GM20000 (cell line): Measurements from ENCODE around the gene TUFM.
"Not testable (repeated sequence)": the region's sequence is repeated elsewhere in the genome, so short reads cannot be mapped to it uniquely, and the experiment has no call there.

Experiments
- DNase-seq: peaks from one replicate; pipeline ENCODE4 v3.0.0; 2012; ENCODE audit warnings: low spot score
- CTCF ChIP-seq: IDR thresholded peaks from 2 replicates; pipeline ENCODE4 v1.5.1; 2012; ENCODE audit warnings: mild to moderate bottlenecking, control low read depth; ENCODE audit errors: extremely low read depth, missing control alignments

The TUFM gene

DNA sequence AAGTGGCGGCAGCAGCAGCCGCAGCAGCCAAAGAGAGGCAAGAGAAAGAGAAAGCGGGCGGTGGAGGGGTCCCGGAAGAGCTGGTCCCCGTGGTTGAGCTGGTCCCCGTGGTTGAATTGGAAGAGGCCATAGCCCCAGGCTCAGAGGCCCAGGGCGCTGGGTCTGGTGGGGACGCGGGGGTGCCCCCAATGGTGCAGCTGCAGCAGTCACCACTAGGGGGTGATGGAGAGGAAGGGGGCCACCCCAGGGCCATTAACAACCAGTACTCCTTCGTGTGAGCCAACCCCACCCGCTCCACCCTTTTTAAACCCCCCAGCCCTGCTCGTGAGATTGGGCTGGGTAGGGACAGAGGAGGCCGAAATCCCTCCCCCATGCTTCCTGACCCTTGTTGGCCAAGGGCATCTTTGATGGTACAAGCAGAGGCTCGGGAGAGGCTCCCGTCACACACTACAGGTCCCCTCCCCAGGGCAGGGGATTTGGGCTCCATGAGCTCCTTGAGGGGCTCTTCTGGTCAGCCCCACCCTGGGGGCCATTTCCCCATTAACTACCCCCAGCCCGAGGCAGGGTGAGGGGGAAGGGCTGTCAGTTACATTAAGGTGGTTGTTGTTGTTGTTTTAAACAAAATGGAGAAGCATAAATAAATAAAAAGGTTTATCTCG is 27.5 kb upstream of the TUFM start:
- TF ChIP-seq CTCF: peak; percentile 51

DNA sequence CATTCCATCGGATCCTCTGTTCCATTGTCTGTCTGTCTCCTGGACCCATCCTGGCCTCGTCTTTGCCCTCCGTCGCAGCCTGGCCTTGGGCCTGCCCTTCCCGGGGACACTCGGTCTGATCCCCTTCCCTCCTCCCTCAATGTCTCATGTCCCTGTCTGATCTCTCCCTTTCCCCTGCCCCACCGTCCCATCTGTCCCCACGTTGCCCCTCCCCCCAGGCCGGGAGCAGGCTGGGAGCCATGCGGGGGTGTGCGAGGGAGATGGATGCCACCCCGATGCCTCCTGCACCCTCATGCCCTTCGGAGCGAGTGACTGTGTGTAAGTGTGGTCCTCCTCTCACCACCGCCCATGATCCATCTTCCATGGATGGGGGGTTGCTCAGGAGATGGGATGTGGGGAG is 26.8 kb upstream of the TUFM start:
- DNase-seq: no peak
- no peak for TF ChIP-seq CTCF

More for the DNA sequence above, 27.5 kb upstream of the TUFM start:
- DNase-seq: peak; percentile 81

- no peak for TF ChIP-seq CTCF
- no peak for DNase-seq
Measured at GRCh38 chr16:28869201-28869600, 23.1 kb upstream of the TUFM start.

DNA sequence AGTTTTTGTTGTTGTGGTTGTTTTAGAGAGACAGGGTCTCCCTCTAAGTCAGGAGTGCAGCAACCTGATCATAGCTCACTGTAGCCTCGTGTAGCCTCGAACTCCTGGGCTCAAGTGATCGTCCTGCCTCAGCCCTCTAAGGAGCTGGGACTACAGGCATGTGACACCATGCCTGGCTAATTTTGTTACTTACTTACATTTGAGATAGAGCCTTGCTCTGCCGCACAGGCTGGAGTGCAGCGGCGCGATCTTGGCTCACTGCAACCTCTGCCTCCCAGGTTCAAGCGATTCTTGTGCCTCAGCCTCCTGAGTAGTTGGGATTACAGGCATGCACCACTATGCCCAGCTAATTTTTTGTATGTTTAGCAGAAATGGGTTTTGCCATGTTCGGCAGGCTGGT is 21.5 kb upstream of the TUFM start:
- DNase-seq: not testable (repeated sequence)

GRCh38 chr16:28867241-28867640 is 21.1 kb upstream of the TUFM start:
- no peak for TF ChIP-seq CTCF
- DNase-seq: no peak

GRCh38 chr16:28866454-28866804 is 20.3 kb upstream of the TUFM start:
- DNase-seq: no peak
- TF ChIP-seq CTCF: no peak

DNA sequence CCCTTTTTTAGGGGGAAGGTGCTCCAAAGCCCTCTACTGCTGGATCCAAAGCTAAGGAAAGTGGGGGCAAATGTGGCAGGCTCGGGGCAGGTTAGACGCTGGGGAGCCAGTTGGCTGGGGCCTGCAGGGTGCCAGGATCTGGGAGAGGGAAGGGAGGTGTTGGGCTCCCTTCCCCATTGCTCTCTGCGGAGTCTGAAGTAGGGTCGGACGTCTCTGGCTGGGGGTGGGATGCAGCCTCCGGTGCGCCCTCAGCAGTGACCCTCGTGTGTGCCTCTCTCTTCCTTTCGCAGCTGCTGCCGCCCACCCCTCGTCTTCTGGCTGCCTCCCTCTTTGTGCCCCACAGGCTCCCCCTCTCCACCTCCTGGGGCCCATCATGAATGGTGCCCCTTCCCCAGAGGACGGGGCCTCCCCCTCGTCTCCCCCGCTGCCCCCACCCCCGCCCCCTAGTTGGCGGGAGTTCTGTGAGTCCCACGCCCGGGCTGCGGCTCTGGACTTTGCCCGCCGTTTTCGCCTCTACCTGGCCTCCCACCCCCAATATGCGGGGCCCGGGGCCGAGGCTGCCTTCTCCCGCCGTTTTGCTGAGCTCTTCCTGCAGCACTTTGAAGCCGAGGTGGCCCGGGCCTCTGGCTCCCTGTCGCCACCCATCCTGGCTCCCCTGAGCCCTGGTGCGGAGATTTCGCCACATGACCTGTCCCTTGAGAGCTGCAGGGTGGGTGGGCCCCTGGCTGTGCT is 19.7 kb upstream of the TUFM start:
- no peak for DNase-seq
- no peak for TF ChIP-seq CTCF
